Bronchus fibroblast of lung (primary cell): ENCODE data around the gene ZNF275. TPM values are rescaled to one million over a fixed set of nuclear protein-coding genes. Genes with fewer than 3 reads are reported as not detected.

Source experiments
- total RNA-seq: library from RNA; depleted of rRNA; stranded (reverse); fragments of >200 nt; gene quantifications from 2 replicates; pipeline ENCODE4 v1.2.3, GENCODE V29; 2015

The ZNF275 gene, protein sequence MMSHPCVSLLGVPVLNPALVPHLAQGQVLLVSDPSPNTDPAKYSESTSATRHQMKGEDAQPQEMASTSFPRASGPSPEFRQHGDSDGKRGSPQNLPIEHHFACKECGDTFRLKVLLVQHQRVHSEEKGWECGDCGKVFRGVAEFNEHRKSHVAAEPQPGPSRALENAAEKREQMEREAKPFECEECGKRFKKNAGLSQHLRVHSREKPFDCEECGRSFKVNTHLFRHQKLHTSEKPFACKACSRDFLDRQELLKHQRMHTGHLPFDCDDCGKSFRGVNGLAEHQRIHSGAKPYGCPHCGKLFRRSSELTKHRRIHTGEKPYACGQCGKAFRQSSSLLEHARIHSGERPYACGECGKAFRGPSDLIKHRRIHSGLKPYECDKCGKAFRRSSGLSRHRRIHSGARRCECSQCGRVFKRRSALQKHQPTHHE
- total RNA-seq, result 4.8 and 4.9 TPM in 2 replicates

DNA sequence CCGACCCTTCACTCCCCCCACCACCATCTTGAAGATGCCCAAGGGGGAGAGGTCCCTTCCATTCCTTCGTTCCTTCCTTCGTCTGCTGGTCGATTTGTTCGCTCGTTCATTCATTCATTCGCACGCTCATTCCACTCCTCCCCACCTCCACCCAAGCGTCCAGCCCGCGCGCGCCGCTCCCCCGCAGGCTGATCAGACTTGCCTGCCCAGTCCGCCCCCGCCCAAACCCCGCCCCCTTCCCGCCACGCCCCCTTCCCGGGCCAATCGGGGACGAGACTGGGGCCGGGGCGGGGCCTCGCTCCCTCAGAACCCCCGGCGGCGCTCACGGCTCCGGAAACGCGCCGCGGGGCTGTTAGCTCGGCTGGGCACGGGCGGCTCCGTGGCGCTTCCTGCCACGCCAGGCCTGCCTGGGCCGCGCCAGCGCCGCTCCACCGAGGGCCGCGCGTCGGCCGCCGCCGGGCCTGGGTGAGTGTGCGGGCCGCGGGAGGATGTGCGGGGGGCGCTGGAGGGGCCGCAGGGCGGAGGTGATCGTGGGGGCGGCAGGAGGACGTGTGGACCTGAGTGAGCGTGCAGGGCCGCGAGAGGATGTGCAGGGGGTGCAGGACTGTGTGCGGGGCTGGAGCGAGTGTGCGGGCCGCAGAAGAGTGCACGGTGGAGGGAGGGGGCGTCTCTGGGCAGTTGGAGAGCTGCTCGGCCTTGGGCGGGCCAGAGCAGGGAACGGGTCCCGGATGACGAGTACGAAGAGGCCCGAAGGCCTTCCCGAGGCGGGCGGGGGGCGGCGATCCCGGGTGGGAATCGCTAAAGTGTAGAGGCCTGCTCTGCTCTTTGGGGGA is at the start of gene ZNF275:
TSS of gene ZNF275 (plus strand) at position 333 of the 833 bp plus-strand sequence. CDS start 2,527 bp downstream, outside the sequence.

DNA sequence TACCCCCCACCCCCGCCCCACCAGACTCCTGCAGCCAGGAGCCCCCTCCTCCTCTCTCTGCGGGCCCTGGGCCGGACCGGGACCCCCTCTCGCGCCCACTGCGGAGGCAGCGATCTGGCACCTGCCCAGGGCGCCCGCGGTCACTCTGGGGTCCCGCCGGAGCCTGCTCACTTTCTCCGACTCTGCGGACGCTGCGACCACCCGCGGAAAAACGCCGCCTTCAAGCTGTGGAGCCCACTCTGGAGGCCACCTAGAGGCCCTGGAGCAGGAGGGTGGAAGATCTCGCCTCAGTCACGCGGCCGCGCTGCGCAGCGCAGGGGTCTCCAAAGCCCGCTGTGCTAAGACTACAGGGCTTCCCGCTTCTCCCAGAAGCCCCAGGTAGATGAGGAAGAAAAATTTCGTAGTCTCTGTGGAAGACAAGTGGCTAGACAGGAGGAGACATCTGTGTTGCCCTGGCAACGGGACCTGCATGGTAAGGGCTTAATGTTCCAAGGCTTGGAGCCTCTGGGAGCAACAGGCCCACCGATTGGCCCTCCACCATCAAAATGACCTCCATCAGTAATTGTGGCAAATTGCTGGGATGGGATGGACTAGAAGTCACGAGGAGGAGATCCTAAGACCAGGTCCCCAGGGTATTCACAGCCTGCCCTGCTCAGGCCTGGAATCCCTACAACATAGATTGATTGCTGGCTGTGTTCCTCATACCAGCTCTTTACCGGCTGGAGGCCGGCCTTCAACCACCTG is 12.4 kb upstream of the ZNF275 start, which contains the start of gene PNMA6F:
TSS of gene PNMA6F (minus strand) at position 387 of the 744 bp plus-strand sequence. CDS start 1,093 bp downstream, outside the sequence.

DNA sequence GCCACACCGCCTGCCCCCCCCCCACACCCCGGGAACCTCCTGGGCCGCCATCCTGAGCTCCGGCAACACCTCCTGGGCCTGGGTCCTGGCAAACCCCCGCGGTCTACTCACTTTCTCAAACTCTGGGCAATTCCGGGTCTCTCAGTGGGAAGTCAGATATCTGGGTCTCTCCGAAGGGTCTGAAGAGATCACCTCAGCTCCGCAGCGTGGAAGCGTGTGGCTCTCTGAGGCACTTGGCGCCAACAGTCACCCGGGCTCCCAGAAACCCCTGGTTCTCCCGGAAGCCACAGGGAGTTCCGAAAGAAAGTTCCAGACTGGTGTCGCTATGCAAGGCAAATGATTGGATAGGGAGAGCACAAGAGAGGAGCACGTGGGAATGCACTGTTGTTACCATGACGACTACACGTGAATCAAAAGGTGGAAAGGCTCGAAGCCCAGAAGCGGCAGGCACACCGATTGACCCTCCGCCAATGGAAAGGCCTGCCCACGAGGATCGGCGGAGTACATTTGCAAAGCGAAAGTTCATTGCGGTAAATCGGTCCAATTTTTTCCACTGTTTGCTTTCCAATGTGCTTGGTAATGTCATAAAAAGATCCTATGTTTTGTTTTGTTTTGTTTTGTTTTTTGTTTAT is 67.3 kb downstream of the ZNF275 start, which contains the start of gene PNMA6E:
TSS of gene PNMA6E (minus strand) at position 218 of the 632 bp plus-strand sequence. CDS start 2,501 bp downstream, outside the sequence.

Other genes with a start within 250 kb of the ZNF275 start
- gene MAGEA1, start 154.9 kb upstream of the ZNF275 start, total RNA-seq, result not detected in 2 replicates
- gene PNMA6F, start 12.4 kb upstream of the ZNF275 start, total RNA-seq, result not detected in 2 replicates
- not detected in 2 replicates for gene PNMA6E, start 67.2 kb downstream of the ZNF275 start, total RNA-seq
- 0.15 and 0.17 TPM in 2 replicates for gene ZFP92, start 77.3 kb downstream of the ZNF275 start, total RNA-seq
- gene TREX2, start 111.9 kb downstream of the ZNF275 start, total RNA-seq, result 0.84 TPM in 1 of 2 replicates, not detected in the other
- 49.4 and 51.6 TPM in 2 replicates for gene HAUS7, start 136.4 kb downstream of the ZNF275 start, total RNA-seq
- gene BGN, start 160.8 kb downstream of the ZNF275 start, total RNA-seq, result 14.0 TPM in 2 replicates
- gene ATP2B3, start 183.5 kb downstream of the ZNF275 start, total RNA-seq, result not detected in 2 replicates